ENCODE results near the gene ATP11A. TPM values are rescaled to one million over a fixed set of nuclear protein-coding genes. Genes with fewer than 3 reads are reported as not detected.
"Not testable (repeated sequence)": the region's sequence is repeated elsewhere in the genome, so short reads cannot be mapped to it uniquely, and the experiment has no call there.

Gene ATP11A
- polyA plus RNA-seq, 5 donors = 331 to 490 (median 383) TPM

DNA sequence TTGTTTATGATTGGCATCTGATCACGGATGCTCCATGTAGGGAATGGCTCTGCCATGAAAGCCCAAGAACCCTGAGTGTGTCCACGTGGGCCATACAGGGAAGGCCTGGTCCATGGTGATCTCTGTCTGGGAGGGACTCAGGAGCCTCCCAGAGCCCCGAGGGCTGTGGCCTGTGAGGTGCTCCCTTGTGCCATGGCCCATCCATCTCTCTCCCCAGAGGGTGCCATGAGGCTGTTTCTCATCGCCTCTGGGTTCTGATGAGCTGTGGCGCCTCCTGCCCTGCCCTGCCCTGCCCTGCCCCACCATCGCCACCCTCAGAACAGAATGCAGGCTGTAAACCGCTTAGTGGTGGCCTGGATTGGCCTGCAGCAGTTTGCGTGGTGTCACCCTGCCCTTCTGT, 83.1 kb downstream of the ATP11A start:
- DNase-seq = no peak

DNA sequence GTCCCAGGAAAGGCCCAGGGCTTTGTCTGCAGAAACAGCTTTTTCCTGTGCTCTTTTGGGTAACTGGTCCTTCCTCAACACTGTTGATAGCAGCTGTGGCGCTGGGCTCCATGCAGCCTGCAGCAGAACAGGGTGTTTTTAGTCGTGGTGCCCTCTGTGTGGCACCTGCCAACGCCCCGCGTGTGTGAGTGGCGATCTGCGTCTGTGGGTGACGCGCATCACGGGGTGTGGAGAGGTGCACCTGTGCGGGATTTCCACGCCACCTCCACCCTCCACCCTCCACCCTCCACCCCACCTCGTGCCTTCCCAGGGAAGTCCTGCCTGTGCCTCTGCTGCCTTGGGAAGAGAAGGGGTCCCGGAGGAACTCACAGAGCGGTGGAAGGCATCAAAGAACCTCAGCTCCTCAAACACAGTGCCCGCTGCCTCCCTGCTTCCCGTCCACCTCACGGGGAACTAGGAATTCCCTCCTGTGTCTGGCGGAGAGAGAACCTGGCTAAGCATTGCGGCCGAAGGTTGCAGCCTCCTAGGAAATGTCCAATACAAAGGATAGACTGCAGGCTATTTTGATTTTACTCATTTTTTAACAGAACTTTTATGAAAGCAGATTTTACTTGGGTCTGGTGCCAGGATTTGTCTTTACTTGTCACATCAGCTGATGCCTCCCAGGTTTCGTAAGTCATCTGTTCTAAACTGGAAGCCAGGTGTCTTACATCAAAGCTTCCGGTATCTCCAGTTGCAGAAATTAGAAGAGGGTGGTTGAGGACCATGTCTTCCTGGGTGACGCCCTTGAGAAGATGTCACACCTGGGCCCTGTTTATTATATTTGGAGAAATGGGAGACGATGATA, 84.0 kb downstream of the ATP11A start:
- no peak for DNase-seq

DNA sequence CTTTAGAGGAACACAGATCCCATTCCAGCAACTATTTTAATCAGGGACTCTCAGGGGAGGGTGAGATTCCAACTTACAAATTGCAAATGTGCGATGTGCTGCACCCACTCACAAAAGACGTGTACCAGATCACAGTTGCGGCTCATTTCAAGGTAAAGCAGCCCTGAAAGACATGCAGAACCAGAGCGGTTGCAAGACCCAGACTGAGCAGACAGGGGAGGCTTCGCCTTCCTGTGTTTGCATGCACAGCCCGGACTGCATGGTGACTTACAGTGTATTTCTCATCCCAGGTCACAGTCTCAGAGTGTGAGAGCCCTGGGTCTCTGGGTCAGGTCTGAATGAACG, 84.6 kb downstream of the ATP11A start:
- DNase-seq = no peak

DNA sequence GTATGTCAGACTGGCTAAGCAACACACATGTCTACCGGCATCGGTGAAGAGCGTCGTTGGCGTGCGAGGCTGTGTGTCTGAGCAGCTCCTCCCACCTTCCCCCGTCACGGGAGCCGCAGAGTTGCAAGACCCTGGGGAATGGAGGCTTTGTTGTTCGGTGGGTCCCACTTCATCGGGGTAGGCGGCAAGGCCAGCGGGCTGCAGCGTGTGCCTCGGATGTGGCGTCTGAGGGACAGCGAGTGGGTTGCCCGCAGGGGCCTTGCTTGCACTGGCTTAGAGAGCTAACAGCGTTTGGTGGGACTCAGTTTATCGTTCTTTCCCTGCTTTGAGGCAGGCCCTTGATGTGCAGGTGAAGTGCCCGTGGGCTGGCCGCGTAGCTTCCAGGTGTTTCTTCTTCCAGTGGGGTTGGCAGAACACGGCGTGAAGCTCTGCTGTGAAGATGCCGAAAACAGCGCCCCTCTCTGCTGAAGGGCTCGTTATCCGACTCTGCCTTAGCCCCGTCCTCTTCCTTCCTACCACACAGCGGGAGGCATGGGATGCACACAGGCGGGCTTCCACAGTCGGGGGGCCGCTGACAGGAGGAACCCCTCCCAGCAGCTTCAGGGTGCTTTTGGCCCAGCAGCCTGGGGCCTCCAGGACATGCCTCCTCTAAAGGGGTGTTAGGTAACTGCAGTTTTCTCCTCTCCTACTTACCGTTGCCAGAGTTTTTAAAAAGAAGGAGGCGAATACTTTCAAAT, 85.2 kb downstream of the ATP11A start:
- DNase-seq = no peak

DNA sequence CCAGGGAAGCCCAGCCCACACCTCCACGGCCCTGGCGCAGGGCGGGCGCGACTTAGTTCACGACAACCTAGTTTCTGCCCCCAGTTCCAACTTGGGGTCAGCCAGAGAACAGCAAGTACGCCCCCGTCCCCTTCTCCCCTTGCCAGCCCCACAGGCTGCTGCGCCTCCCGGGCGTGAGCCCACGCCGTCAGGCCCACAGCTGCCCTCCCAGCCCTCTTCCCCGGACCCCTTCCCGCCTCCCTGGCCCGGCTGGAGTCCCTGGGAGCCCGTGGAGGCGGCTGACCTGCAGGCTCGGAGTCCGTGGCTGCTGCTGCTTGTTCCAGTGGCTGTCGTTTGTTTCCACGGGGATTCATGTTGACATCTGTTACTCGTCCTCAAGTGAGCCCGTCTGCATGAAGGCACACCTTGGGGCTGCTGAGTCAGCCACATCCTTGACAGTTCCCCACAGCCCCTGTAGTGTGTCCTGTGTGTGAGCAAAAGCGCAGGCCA, 86.0 kb downstream of the ATP11A start:
- no peak for DNase-seq

DNA sequence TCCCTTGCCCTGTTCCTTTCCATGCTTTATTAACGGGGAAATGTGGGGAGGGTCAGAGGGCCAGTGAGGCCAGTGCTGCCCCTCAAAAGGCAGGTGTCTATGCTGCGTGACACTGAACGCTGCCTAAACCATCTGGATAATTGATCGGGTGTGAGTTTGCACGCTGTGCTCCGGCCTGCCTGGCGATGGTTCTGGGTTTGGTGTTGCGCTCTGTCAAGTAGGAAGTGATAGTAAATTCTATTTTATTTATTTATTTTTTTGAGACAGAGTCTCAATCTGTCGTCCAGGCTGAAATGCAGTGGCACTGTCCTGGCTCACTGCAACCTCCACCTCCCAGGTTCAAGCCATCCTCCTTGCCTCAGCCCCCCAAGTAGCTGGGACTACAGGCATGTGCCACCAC, 86.5 kb downstream of the ATP11A start:
- DNase-seq = no peak

DNA sequence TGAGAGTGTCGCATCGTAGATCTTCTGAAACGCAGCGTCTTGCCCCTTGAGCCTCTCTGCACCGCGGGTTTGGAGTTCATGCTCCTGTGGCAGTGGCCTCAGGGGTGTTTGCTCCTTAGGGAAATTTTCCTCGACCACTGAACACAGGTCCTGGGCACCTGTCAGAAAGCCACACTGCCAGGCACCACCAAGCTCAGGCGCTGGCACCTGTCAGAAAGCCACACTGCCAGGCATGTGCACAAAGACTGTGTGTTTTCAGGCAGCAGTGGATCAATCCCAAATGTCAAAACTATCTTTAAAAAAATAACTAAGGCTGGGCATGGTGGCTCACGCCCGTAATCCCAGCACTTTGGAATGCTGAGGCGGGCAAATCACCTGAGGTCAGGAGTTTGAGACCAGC, 87.1 kb downstream of the ATP11A start:
- DNase-seq = no peak

DNA sequence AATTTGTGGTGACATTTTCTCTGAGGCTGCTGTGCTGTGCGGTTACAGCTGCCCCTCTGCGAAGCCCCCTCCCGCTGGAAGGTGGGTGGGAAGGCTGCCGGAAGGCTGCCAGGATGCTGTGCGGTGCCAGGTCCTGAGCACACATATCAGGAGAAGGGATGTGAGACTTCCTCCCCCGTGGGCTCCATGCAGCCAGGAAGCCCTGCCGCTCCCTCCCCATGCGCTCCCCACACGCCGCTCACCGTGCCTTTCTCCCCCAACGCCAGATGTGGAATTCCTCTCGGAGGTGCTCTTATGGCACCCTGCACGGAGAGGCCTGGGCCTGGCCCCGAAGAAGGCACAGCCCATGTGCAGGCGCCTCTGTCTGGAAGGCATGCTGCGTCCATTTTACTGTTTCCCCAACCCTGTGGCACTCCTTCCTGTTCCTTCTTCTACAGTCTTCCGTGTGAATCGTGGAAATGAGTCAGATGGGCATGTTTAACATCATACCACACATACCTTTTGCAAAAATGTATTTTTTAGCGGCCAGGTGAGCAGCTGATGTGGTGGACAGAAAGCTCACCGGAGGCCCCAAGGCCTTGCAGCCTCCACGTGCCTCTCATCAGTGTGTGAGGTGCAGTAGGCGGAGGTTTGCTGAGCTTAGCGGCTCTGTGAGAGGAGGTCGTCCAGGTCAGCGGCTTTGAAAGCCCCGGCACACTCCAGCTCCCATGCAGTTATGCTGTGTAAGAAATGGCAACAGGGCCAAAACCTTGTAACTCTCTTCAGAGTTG, 88.0 kb downstream of the ATP11A start:
- DNase-seq = no peak

DNA sequence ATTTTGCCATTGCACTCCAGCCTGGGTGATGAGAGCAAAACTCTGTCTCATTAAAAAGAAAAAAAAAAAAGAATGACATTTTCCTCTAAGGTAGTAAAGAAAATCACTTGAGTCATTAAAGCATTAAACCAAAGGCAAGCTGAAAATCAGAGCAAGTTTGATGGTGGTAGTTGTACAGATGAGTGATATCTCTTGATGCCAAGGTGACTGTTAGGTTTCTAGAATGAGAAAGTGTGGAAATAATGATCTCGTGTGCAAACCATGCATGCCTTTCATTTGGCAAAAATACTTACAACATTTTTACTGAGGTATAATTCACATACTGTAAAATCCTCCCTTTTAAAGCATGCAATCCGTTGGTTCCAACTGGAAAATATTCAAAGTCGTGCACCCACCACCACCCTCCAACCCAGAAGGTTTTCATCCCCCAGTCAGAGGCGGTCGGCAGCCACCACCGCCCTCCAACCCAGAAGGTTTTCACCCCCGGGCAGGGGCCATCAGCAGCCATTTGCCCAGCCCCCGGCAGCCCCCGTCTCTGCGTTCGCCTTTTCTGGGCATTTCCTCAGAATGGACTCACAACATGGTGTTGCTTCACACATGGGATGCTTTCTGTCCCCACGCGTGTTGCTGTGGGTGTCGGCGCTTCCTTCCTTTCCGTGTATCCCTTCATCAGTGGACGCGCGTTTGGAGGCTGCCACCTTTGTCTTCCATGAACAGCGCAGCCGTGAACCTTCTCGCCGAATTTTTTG, 90.2 kb downstream of the ATP11A start:
- no peak for DNase-seq

DNA sequence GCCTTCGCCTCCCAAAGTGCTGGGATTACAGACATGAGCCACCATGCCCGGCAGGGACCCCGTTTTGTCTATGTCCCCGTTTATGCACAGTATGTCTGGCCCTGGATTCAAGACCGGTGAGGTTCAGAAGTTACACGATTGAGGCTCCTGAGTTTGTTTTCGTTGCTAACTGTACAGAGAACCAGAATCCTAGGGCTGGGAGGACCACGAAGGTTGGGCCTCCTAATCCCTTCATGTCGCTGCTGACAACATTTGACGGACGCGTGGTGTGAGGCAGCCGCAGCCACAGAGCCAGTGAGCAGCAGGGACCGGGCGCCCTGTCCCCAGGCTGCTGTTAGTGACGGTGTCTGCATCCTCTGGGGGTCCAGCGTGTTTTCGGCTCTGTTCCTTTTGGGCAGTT, 91.4 kb downstream of the ATP11A start:
- DNase-seq = no peak

DNA sequence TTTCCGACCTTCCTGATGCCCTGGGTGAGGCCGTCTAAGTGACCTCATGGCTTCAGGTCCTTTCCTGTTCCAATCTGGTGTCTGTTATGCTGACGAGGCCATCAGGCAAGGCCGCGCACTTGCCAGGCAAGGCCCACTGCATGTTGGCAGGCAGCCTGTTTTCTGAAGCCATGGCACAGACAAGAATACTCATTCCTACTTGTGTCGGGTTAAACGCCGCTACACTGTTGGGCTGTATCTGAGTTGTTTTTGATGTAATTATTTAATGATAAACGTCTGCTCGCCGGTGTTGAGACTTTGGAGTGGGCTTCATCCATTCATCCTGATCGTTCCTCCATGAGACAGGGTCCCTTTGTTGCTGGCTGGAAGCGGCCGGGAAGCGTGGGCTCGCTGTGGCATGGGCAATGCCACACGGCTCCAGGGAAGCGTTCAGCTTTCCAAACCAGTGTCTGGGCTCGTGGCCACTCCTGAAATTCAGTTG, 92.1 kb downstream of the ATP11A start:
- DNase-seq = no peak

DNA sequence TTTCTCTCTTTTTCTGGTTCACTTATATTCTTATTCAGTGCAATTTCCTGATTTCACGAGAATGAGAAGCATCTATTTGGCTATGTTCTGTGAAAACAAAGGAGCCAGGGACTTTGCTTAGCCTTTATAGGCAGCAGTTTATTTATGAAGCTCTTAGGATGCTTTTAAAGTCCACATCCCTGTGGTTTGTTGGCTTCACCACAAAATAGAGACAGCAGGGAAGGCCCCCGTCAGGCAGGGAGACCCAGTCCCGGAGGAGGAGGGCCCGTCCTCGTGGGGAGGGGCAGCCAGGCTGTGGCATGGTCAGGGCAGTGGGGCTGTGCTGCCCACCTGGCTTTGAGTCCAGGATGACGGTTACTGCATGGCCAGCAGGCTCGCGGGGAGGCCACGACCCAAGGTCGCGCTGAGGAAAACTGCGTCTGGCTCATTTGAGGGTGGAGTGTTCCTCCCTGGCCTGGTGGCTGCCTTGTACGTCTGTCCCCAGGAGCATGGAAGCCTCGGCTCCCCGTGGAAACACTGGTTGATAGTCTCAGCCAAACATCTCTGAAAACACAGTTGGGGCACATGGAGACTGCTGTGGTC, 92.7 kb downstream of the ATP11A start:
- DNase-seq = no peak

DNA sequence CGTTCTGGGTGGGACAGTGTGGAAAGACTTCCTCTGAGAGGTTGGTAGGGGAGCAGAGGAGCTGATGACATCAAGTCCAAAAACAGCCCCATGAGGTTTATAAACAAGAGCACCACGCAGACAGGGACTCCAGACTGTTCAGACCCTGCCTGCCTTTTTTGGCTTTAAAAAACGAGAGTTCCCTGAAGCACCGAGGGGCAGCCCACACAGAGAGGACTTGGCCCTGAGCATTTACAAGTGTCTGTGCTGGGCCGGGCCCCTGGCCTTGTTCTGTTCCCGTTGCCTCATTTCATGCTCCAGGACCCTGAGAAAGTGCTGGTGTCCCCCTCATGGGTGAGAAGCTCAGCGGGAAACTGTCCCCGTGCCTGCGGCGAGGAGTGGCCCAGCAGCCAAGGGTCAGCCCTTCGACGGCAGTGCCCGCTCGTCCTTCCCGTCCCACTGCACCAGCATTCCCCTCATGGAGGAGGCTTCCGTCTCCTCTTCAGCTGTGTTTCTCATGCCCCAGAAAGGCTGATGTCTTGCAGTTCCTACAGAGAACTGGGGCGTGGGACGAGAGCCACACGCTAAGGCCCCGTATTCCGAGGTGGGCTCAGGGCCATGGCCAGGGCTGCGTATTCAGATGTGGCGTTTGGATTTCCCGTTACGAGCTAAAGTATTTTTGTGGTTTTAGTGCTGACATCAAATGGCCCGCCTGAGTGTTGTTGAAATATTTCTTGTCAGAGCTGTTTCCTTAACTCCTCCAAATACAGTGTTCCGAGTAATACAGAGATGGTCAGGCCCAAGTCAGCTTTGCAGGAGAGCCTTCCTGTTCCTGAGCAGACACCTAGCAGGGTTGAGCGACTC, 93.5 kb downstream of the ATP11A start:
- DNase-seq = peak; percentile 61 to 66

DNA sequence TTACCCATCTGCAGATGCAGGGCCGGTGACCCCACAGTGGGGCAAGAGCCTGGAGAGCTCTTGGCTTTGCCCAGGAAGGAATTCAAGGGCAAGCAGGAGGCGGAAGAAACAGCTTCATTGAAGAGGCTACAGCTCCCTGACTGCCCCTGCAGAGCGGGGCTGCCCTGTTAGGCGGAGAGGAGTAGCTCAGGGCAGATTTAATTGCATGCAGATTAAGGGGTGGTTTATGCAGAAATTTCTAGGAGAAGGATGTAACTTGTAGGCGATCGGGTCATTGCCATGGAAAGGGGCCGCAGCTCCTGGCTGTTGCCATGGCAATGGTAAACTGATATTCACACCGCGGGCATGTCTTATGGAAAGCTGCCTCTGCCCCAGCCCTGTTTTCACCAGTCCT, 94.1 kb downstream of the ATP11A start:
- DNase-seq = peak in 1 of 2 donors; percentile 53

DNA sequence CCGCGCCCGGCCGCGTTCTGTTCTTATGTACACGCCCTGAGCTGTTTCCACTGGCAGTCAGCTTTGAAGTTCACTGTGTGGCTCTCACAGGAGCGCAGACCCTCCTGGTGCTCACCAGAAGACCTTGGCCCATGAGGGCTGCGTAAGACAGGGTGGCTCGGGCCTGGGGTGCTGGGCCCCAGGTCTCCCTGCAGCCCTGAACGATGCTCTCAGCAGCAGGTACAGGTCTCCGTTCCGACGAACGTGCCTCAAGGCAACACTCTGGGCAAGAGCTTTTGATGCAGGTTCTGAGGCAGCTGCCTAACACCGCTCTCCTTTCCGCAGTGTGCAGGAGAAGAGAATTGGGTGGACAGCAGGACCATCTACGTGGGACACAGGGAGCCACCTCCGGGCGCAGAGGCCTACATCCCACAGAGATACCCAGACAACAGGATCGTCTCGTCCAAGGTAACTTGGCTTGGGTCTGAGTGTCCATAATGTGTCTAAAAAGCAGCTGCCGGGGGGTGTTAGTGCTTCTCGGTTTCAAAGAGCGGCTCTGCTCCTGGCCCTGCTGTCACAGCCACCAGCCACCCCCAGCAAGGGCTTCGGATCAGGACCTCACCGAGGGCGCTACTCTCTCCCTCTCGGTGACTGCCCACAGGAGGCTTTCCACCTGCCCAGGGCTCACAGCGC, 95.1 kb downstream of the ATP11A start:
- DNase-seq = no peak

DNA sequence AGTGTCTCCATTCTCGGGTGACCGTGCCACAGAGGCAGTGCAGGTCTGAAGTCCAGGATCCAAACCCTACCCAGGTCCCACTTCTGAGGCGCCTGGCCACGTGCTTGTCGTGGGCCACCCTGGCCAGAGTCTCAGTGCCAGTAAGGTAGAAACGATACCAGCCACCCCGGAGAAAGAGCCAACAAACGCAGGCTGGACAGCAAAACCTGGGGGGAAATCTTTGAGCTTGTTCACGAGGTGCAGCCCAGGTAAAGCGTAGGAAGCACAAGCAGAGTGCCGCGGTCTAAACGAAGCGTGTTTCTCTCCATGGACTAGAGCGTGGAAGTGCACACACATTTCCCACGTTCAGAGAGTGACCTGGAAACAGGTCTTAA, 95.6 kb downstream of the ATP11A start:
- no peak for DNase-seq

DNA sequence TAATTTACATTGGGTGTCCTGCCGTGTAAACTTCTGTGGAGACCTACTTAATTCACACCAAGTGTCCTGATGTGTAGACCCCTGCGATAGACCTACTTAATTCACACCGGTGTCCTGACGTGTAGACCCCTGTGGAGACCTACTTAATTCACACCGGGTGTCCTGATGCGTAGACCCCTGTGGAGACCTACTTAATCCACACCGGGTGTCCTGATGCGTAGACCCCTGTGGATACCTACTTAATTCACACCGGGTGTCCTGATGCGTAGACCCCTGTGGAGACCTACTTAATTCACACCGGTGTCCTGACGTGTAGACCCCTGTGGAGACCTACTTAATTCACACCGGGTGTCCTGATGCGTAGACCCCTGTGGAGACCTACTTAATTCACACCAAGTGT, 97.0 kb downstream of the ATP11A start:
- not testable (repeated sequence) for DNase-seq

DNA sequence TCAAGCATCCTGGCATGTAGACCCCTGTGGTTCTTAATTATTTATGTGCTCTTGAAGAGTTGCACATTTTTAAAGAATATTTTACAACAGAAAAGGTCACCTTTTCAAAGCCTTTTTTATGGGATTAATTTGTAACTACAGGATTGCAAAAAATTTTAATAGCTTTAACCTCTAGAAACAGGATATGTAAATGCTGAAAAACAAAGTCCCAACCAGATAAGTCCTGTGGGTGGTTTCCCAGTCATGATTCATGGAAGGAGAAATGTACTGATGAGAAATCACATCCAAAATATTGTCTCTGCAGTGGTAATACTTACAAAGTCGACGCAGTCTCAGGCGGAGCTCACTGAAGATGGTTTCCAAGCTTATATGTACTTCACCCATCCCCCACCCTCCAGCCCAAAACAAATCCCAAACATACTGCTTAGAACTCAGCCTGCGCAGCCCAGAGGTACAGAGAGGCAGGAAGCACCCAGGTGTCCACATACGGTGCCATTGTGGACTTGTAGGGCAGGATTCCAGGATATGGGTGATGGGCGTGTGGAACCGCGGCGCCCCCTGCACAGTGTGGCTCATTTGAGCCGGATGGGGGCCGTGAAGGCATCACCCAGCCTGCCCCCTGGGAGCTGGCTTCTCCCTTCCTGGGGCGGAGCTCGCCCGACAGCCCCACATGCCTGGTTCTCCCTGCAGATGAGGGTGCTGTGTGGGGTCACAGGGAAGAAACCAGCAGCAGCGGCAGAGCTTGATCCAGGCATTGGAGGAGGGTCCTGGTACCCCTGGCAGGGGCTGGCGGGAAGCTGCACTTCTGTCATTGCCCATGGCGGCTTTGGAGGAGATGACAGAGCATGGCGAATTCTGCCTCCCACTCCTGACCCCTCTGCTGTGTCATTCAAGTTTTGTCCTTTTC, 101.2 kb downstream of the ATP11A start:
- no peak for DNase-seq
